ENCODE measurements around the gene FTO. TPM values are rescaled to one million over a fixed set of nuclear protein-coding genes. Genes with fewer than 3 reads are reported as not detected.

The FTO gene
- total RNA-seq, 4 donors from 2014 or later, result 64.4 to 116 (median 71.3) TPM

GRCh38 chr16:53775106-53775820 lies 71.3 kb downstream of the FTO start:
- Histone ChIP-seq H3K4me3 (no peak overlapping the region), H3K27ac (no peak overlapping the region), H3K9me3 (no peaks in the 10 kb centered on the region), H3K27me3 (no peaks in the 10 kb centered on the region), H3K36me3 (no peaks in the 10 kb centered on the region), H3K4me1 (peaks cover 84% of the 10 kb centered on the region)
- TF ChIP-seq POLR2AphosphoS5 (IDR thresholded peaks at IDR 0.05) (no peak), CTCF (IDR thresholded peaks at IDR 0.05) (no peak), POLR2A (IDR thresholded peaks at IDR 0.05) (no peak), EP300 (IDR thresholded peaks at IDR 0.05) (no peak)
- no peak for DNase-seq (ENCODE audit: low spot score in 2 of 2)
- WGBS, result 66% methylated on average over 2 of the region's 2 CpGs

- peak in 1 of 2 donors; percentile 68 for DNase-seq (ENCODE audit: low spot score in 2 of 2)
- no peak for TF ChIP-seq CTCF (IDR thresholded peaks at IDR 0.05)
- TF ChIP-seq EP300 (IDR thresholded peaks at IDR 0.05), result no peak
- peak in 1 of 3 donors; percentile 64 for TF ChIP-seq POLR2AphosphoS5 (IDR thresholded peaks at IDR 0.05)
- 53% methylated on average over 7 of the region's 7 CpGs for WGBS
- Histone ChIP-seq H3K9me3 (no peaks in the 10 kb centered on the region), H3K4me1 (peaks cover 84% of the 10 kb centered on the region), H3K27ac (peak overlapping the region; percentile 52), H3K4me3 (no peak overlapping the region), H3K27me3 (no peaks in the 10 kb centered on the region), H3K36me3 (no peaks in the 10 kb centered on the region)
Observed at GRCh38 chr16:53775821-53776431, 72.0 kb downstream of the FTO start.

GRCh38 chr16:53779186-53779585 lies 75.2 kb downstream of the FTO start:
- H3K36me3 ChIP-seq, result no peaks in the 10 kb centered on the region
- no peak overlapping the region for H3K4me3 ChIP-seq
- no peaks in the 10 kb centered on the region for H3K9me3 ChIP-seq
- no peaks in the 10 kb centered on the region for H3K27me3 ChIP-seq
- peaks cover 66% of the 10 kb centered on the region for H3K4me1 ChIP-seq
- TF ChIP-seq CTCF (IDR thresholded peaks at IDR 0.05) (no peak), EP300 (IDR thresholded peaks at IDR 0.05) (no peak), POLR2A (IDR thresholded peaks at IDR 0.05) (no peak), POLR2AphosphoS5 (IDR thresholded peaks at IDR 0.05) (no peak)
- 66% methylated on average over 3 of the region's 3 CpGs for WGBS
- peak overlapping the region; percentile 71 for H3K27ac ChIP-seq
- DNase-seq (ENCODE audit: low spot score in 2 of 2), result no peak

- Histone ChIP-seq H3K27me3 (no peaks in the 10 kb centered on the region), H3K36me3 (no peaks in the 10 kb centered on the region), H3K4me1 (peaks cover 64% of the 10 kb centered on the region), H3K4me3 (no peak overlapping the region), H3K9me3 (no peaks in the 10 kb centered on the region), H3K27ac (peak overlapping the region; percentile 71)
- WGBS, result 68% methylated on average over 3 of the region's 3 CpGs
- TF ChIP-seq POLR2A (IDR thresholded peaks at IDR 0.05), result no peak
- TF ChIP-seq POLR2AphosphoS5 (IDR thresholded peaks at IDR 0.05), result no peak
- no peak for TF ChIP-seq EP300 (IDR thresholded peaks at IDR 0.05)
- no peak for TF ChIP-seq CTCF (IDR thresholded peaks at IDR 0.05)
- no peak for DNase-seq (ENCODE audit: low spot score in 2 of 2)
Observed at GRCh38 chr16:53780051-53780450, 76.1 kb downstream of the FTO start.

GRCh38 chr16:53781023-53781605 lies 77.2 kb downstream of the FTO start:
- 93% methylated on average over 1 of the region's 1 CpG for WGBS
- TF ChIP-seq POLR2AphosphoS5 (IDR thresholded peaks at IDR 0.05) (no peak), POLR2A (IDR thresholded peaks at IDR 0.05) (no peak), CTCF (IDR thresholded peaks at IDR 0.05) (no peak), EP300 (IDR thresholded peaks at IDR 0.05) (no peak)
- no peak for DNase-seq (ENCODE audit: low spot score in 2 of 2)
- no peaks in the 10 kb centered on the region for H3K9me3 ChIP-seq
- no peak overlapping the region for H3K4me3 ChIP-seq
- no peaks in the 10 kb centered on the region for H3K36me3 ChIP-seq
- peak overlapping the region; percentile 71 for H3K27ac ChIP-seq
- H3K27me3 ChIP-seq, result no peaks in the 10 kb centered on the region
- peaks cover 58% of the 10 kb centered on the region for H3K4me1 ChIP-seq
